HG03039 (cell line): Measurements from ENCODE around the gene CAMSAP3.
"Not testable (repeated sequence)": the region's sequence is repeated elsewhere in the genome, so short reads cannot be mapped to it uniquely, and the experiment has no call there.

Experiments
- ATAC-seq: cut with Tn5 transposase; IDR thresholded peaks from one replicate; pipeline ENCODE4 v1.9.1; 2021; ENCODE audit warnings: mild to moderate bottlenecking, moderate library complexity; ENCODE audit not compliant: unreplicated experiment

The CAMSAP3 gene

DNA sequence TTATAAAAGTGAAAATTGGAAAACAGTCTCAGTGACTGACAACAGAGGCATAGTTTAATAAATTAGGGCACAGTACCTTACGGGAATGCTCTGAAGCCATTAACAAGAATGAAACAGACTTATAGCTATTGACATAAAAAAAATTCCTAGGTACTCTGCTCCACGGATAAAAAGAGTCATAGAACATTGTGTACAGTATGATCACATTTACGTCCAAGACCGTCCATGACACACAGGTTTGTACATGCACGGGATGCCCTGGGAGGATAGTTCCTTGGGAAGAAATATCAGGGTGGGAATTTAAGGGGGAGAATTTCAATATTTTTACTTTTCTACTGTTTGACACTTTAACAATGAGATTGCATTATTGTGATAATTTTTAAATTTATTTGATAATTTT, 24.9 kb upstream of the CAMSAP3 start:
- ATAC-seq, result no peak

DNA sequence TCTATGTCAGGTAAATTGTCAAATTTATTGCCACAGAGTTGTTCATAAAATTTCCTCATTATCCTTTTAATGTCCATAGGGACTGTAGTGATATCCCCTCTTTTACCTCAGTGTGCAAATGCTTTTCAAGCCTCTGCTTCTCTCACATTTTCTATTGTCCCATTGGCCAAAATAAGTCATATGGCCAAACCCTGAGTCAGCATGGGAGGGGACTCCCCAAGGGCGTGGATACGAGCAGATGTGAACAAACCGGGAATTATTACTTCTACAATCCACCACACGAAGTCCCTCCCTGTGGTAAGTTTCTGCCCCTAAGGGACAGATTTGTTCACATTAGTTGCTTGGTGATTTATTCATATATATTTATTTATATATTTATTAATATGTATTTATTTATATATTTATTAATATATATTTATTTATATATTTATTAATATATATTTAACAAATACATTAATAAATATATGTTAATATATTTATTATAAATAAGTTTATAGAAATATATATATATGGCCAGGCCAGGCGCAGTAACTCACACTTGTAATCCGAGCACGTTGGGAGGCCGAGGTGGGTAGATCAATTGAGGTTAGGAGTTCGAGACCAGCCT, 20.1 kb upstream of the CAMSAP3 start:
- ATAC-seq, result no peak

GRCh38 chr19:7577422-7577821, 18.2 kb upstream of the CAMSAP3 start:
- not testable (repeated sequence) for ATAC-seq

DNA sequence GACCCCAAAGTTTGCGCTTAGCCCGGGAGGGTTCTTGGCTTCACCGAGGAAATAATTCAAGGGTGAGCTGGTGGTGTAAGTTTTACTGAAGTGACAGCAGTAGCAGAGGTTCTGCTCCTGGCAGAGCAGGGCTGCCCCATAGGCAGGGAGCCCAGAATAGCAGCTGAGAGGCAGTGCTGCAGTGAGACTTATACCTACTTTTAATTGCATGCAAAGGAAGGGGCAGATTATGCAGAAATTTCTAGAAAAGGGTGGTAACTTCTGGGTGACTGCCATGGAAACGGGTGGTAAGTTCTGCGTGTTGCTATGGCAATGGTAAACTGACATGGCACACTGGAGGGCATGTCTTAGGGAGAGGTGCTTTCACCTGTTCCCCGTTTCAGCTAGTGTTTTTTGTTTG, 17.5 kb upstream of the CAMSAP3 start:
- ATAC-seq, result no peak

DNA sequence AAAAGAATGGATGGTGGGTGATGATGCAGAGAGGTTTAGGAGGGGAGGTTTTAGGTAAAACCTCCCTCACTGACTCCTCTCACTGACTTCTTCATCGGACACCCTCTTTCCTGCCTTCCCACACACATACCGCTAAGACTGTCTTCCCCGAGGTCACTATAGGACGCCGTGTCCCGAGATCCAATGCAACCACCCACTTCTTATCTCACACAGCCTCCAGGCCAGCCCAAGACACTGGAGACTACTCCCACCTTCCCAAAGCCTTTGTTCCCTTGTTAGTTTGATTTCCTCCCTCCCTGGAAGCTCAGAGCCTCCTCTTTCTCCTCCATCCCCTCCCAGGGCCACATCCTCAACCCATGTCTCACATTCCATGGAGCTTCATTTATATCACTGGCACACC, 16.5 kb upstream of the CAMSAP3 start:
- ATAC-seq, result no peak

- ATAC-seq, result no peak
Measured at GRCh38 chr19:7582446-7582845, 13.2 kb upstream of the CAMSAP3 start.

GRCh38 chr19:7589822-7590221, 5.8 kb upstream of the CAMSAP3 start:
- no peak for ATAC-seq

GRCh38 chr19:7590256-7590655, 5.4 kb upstream of the CAMSAP3 start:
- no peak for ATAC-seq

DNA sequence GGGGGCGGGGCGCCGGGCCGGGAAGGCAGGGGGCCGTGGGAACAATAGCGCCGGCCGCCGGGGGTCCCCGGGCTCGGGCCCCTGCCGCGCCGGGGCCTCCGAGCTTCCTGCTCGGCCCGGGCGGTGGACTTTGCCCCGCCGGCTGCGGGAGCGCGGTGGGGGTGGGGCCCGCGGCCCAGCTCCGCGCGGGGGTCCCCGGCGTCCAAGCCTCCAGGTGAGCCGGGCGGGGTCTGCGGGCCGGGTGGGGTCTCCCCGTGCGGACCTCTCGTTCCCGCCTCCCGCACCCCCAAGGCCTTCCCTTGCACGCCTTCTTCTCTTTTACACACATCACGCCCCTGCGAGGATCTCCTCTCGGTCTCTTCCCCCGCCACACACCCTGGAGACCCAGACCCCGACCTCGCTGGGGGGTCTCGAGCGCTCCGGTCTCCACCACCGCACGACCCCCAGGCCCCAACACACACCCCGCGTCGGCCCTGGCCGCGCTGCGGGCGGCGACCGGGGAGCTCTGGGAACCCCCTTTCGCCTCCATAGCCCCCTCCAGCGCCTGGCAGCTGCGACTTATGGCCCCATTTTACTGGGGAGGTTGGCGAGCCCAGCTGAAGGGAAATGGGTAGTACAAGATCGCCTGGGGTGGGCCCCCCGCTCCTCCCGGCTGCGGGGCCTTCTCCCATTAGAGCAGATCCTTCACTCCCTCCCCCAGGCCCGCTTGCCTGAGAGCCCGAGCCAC, 711 bp downstream of the CAMSAP3 start:
- ATAC-seq, result no peak

DNA sequence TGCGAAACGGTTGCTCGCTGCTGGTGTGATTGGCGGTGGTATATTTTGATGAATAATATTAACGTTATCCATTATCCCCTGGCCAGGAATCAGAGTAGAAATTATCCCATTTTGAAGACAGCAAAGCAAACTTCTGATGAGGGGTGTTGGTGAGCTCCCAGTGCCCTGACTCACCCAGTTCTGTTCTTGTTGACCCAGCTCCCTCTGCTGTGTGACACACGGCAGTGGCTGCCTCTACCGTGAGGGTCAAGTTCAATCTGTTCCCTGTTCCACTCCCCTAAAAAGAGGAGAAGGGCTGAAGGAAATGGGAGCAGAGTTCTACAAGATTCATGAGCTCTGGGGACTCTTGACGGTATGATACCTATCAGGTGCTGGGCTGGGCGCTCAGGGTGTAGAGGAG, 2.0 kb downstream of the CAMSAP3 start:
- no peak for ATAC-seq

- ATAC-seq, result no peak
Measured at GRCh38 chr19:7598180-7598579, 2.5 kb downstream of the CAMSAP3 start.

DNA sequence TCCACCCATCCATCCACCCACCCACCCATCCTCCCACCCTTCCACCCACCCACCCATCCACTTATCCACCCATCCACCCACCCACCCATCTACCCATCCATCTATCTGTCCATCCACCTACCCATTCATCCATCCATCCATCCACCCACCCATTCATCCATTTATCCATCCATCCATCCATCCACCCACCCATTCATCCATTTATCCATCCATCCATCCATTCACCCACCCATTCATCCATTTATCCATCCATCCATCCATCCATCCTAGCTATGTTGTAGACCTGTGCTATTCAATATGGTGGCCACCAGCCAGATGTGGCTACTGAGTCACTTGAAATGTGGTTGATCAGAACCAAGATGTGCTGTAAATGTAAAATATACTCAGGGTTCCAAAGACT, 5.1 kb downstream of the CAMSAP3 start:
- ATAC-seq, result no peak

DNA sequence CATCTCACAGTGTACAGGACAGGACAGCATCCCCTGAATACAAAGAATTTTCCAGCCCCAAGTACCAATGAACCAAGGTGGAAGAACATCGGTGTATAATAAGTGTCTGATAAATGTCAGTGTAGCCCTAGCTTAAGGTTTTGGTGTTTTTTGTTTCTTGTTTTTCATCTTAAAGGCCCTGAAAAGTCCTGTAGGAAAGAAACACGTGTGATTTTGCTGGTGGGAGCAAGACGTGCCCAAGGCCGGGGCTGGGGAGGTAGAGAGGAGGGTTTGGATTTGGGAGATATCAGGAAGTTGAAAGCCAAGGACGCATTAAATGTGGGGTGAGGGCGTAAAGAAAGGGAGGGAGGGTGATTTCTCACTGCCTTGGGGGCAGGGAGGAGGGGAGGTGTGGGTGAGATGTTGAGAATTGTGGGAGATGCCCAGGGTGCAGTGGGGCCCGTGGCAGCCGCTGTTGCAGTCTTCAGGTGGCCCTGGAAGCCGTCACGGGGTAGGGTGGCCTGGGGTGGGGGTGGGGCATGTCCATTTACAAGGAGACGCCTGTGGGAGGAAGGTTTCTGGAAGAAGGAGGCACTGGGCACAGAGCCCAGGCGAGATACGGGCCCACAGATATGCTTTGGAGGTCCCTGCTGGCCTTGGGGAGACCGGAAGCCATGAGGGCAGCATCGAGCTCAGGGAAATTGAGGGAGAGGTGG, 6.7 kb downstream of the CAMSAP3 start:
- ATAC-seq, result no peak

DNA sequence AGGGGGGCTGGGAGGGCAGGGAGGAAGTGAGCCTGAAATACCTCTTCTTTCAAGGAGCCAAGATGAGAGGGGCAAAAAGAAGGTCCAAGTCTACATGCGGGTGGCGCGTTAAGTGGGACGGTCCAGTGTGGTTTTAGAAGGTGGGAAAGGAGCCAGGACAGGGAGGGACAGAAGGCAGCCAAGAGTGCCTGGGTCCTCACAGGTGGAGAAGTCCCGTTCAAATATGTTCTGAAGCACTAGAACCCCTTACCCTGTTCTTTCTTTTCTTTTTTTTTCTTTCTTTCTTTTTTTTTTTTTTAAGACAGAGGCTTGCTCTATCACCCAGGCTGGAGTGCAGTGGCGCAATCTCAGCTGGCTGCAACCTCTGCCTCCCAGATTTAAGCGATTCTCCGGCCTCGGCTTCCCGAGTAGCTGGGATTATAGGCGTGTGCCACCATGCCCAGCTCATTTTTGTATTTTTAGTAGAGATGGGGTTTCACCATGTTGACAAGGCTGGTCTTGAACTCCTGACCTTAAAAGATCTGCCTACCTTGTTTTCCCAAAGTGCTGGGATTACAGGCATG, 7.4 kb downstream of the CAMSAP3 start:
- ATAC-seq, result no peak

GRCh38 chr19:7603919-7604318, 8.3 kb downstream of the CAMSAP3 start:
- no peak for ATAC-seq

GRCh38 chr19:7605490-7606222, 10.0 kb downstream of the CAMSAP3 start:
- no peak for ATAC-seq

DNA sequence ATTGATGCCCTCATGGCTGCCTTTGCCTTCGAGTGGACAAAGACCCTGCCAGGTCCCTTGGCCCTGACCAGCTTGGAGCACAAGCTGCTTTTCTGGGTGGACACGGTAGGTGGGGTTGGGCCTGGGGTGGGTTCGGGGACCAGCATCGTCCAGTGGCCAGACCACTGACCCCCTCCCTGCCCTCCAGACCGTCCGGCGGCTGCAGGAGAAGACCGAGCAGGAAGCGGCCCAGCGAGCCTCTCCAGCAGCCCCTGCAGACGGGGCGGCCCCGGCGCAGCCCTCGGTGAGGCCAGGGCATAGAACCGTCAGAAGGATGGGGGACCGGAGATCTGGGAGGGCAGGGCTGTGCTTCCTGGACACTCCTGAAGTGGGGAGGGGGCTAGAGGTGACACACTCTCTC, 10.6 kb downstream of the CAMSAP3 start:
- no peak for ATAC-seq

DNA sequence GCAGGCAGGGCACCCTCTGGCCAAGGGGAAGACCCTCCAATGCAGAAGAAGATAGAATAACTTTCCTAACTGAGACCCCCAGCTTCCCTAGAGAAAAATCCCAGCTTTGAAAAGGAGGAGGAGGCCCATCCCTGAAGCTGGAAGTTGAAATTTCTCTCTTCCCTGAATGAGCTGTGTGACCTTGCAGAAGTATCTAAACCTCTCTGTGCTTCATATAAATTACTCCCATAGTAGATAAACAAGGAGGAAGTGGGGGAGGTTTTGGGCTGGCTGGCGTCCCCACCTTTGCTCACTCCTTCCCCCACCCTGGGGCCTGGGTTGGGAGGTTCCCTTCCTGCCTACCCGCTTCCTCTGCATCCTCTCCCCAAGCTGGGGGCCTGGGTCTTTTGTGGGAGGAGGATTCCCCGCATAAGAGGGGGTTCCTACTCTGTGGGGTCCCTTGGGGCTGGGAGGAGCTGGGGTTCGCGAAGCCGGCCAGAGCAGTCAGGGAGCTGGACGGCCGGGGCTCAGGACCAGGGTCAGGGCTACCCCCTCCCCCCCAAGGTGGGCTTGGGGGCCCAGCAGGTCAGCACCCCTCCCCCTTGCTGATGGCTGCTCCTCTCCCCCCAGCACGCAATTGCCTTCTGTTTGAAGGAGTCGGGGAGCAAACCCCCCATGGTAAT, 11.7 kb downstream of the CAMSAP3 start:
- no peak for ATAC-seq

DNA sequence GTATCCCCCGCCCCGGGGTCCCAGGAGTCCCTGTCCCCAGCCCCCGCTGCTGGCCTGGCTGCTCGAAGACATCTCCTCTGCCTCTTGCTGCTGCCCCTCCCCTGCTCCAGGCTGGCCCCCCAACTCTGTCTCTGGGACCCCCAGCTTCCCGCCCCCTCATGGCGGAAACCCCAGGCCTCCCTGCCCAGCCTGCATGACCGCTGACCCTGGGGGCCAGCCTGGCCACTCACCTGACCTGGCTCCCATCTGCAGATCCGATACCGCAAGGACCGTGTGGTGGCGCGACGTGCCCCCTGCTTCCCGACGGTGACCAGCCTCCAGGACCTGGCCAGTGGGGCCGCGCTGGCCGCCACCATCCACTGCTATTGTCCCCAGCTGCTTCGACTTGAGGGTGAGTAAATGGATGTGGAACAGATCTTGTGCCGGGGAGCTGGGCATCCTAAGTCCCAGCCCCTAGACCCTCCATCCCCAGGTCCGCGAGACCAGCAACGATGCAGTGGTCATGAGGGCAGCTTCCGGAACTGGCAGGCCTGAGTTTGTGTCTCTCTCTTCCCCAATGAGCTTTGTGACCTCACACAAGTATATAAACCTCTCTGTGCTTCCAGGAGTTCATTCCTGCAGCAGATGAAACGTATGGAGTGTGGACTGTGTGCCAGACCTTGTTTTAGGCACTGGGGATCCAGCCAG, 12.4 kb downstream of the CAMSAP3 start:
- no peak for ATAC-seq
